ENCODE measurements around the gene TMED1. TPM values are rescaled to one million over a fixed set of nuclear protein-coding genes. Genes with fewer than 3 reads are reported as not detected.

TMED1 gene
- total RNA-seq, 2 donors from 2014 or later: 14.5 to 34.6 TPM

- Histone ChIP-seq H3K27ac (no peak overlapping the region), H3K4me1 (peaks cover 28% of the 10 kb centered on the region), H3K36me3 (replicated peaks in 1 of 2; ENCODE audit: insufficient read depth in 1 of 2, low read depth in 2 of 2) (no peaks in the 10 kb centered on the region), H3K27me3 (no peaks in the 10 kb centered on the region), H3K9me3 (no peaks in the 10 kb centered on the region), H3K4me3 (no peak overlapping the region)
- no peak for TF ChIP-seq CTCF (IDR thresholded peaks at IDR 0.05)
- no peak for TF ChIP-seq POLR2A (IDR thresholded peaks at IDR 0.05)
- intact Hi-C loops (cut with DNase I): no loop called here
- no peak for DNase-seq
- no peak for ATAC-seq
- 76 to 81% methylated on average over 10 of the region's 10 CpGs for WGBS, 2 donors
Observed at GRCh38 chr19:10868872-10869547, 33.0 kb upstream of the TMED1 start.

- DNase-seq: no peak
- 75 to 90% methylated on average over 10 of the region's 10 CpGs for WGBS, 2 donors
- intact Hi-C loops (cut with DNase I): no loop called here
- no peak for TF ChIP-seq CTCF (IDR thresholded peaks at IDR 0.05)
- no peak for TF ChIP-seq POLR2A (IDR thresholded peaks at IDR 0.05)
- Histone ChIP-seq H3K36me3 (replicated peaks in 1 of 2; ENCODE audit: insufficient read depth in 1 of 2, low read depth in 2 of 2) (no peaks in the 10 kb centered on the region), H3K9me3 (no peaks in the 10 kb centered on the region), H3K27me3 (no peaks in the 10 kb centered on the region), H3K27ac (no peak overlapping the region), H3K4me3 (no peak overlapping the region), H3K4me1 (peaks cover 24% of the 10 kb centered on the region)
- no peak for ATAC-seq
Observed at GRCh38 chr19:10866495-10866894, 30.5 kb upstream of the TMED1 start.

GRCh38 chr19:10864538-10864899 is 28.5 kb upstream of the TMED1 start:
- DNase-seq (peak; percentile 89 to 92 (median 90)), ATAC-seq (peak; percentile 92)
- intact Hi-C loops (cut with DNase I): no loop called here
- 5 to 11% methylated on average over 6 of the region's 6 CpGs for WGBS, 2 donors
- Histone ChIP-seq H3K4me3 (no peak overlapping the region), H3K4me1 (peaks cover 19% of the 10 kb centered on the region), H3K36me3 (replicated peaks in 1 of 2; ENCODE audit: insufficient read depth in 1 of 2, low read depth in 2 of 2) (no peaks in the 10 kb centered on the region), H3K9me3 (no peaks in the 10 kb centered on the region), H3K27me3 (no peaks in the 10 kb centered on the region), H3K27ac (peak overlapping the region in 3 of 4 donors; percentile 33 to 49 (median 35))
- TF ChIP-seq CTCF (IDR thresholded peaks at IDR 0.05) (peak; percentile 79 to 92 (median 88)), POLR2A (IDR thresholded peaks at IDR 0.05) (no peak)

- ATAC-seq (peak; percentile 24), DNase-seq (peak; percentile 43 to 56 (median 54))
- Histone ChIP-seq H3K4me1 (peaks cover 19% of the 10 kb centered on the region), H3K9me3 (no peaks in the 10 kb centered on the region), H3K27ac (peak overlapping the region; percentile 7 to 45 (median 34)), H3K4me3 (no peak overlapping the region), H3K36me3 (replicated peaks in 1 of 2; ENCODE audit: insufficient read depth in 1 of 2, low read depth in 2 of 2) (no peaks in the 10 kb centered on the region), H3K27me3 (no peaks in the 10 kb centered on the region)
- TF ChIP-seq POLR2A (IDR thresholded peaks at IDR 0.05): no peak
- no peak for TF ChIP-seq CTCF (IDR thresholded peaks at IDR 0.05)
- WGBS, 2 donors: 45 to 46% methylated on average over 16 to 18 of the region's 18 CpGs
- intact Hi-C loops (cut with DNase I): no loop called here
Observed at GRCh38 chr19:10863107-10863717, 27.2 kb upstream of the TMED1 start.
